Stimulated activated CD4-positive, alpha-beta T cell treated with anti-CD3 and anti-CD28 coated beads, TNF-alpha, amount 100 ng/mL, for 1 hour (primary cell): ENCODE data around the gene FBN3.
"Not testable (repeated sequence)": the region's sequence is repeated elsewhere in the genome, so short reads cannot be mapped to it uniquely, and the experiment has no call there.

ENCODE experiments used
- DNase-seq, 3 donors: peaks; one replicate each; pipeline ENCODE4 v3.0.0-alpha.2; 2020; ENCODE audit warnings: low read depth in 3 of 3, low spot score in 1 of 3

The FBN3 gene

DNA sequence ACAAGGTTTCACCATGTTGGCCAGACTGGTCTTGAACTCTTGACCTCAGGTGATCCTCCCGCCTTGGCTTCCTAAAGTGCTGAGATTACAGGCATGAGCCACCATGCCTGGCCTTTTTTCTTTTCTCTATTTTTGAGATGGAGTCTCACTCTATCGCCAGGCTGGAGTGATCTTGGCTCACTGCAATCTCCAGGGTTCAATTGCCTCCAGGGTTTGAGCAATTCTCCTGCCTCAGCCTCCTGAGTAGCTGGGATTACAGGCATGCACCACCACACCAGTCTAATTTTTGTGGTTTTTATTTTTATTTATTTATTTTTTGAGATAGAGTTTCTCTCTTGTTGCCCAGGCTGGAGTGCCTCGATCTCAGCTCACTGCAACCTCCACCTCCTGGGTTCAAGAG is 125.1 kb downstream of the FBN3 start:
- DNase-seq = not testable (repeated sequence)

DNA sequence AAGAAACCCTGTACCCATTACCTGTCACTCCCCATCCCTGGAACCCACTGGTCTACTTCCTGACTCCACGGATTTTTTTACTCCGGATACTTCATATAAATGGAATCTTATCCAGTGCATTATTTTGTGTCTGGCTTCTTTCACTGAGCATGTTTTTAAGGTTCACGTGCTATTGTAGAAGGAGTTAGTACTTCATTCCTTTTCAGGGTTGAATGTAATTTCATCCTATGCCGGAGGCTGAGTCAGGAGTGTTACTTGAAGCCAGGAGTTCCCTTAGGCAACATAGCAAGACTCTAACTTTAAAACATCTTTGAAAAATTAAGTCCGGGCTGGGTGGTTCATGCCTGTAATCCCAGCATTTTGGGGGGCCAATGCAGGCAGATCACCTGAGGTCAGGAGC is 126.0 kb downstream of the FBN3 start:
- no peak for DNase-seq

DNA sequence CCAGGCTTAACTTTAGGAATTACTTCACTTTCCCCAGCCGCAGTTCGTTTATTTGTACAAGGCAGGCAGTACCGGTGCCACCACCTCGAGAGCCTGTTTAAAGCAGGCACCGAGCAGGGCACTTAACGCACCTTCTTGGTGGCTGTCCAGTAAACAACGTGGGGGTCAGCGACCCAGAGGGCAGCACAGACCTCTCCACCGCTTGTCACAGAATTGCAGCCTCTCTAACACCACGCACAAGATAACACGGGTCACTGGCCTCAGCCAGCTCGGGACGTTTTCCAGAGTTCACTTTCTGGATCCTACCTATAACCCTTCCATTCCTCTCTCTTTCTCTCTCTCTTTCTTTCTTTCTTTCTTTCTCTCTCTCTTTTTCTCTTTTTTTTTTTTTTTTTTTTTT is 127.1 kb downstream of the FBN3 start:
- DNase-seq = no peak

DNA sequence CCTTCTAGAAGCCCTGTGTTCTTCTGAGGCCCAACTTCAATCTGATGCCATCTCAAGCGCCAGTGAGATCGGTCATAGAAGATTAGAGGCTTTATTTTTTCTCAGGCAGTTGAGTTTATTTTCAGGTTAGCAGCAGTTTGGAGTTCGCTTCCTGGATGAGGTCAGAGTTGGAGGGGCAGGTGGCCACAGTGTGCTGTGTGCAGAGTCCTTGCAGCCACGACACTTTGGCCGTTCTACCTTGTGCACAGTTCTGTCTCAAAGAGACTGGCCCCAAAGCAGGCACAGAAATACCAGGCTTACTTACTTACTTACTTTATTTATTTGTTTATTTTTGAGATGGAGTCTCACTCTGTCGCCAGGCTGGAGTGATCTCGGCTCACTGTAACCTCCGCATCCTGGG is 128.0 kb downstream of the FBN3 start:
- no peak for DNase-seq

DNA sequence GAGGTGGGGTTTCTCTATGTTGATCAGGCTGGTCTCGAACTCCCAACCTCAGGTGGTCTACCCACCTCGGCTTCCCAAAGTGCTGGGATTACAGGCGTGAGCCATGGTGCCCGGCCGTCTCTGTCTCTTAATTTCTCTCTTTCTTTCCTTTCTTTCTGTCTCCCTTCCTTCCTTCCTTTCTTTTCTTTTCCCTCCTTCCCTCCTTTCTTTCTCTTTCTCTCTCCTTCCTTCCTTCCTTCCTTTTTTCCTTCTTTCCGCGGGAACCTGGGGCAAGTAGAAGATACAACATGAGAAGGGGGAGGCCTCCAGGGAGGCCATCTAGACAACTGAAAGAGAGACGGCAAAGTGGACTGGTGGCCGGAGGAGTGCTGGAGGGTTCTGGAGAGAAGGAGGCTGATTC is 128.7 kb downstream of the FBN3 start:
- DNase-seq = no peak

DNA sequence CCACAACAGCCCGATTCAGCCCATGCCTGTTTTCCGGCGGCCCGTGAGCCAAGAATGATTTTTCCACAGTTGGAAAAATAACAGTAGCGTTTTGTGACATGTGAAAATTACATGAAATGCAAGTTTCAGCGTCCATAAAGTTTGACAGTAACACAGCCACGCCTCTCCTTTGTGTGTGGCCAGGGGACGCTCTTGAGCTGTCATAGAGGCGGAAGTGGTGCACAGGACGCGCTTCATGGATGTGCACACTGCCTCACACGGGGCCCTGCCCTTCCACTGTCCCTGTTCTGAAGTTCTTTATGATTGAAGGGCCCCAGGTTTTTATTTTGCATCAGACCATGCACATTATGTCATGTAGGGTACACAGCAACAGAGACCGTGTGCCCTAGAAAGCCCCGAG is 131.6 kb downstream of the FBN3 start:
- DNase-seq = peak in 1 of 3 donors; percentile 13
